GM18519 (cell line): ENCODE results near the gene PAK6.

ENCODE experiments used
- ATAC-seq: cut with Tn5 transposase; IDR thresholded peaks from one replicate; pipeline ENCODE4 v1.9.1; 2021; ENCODE audit warnings: mild to moderate bottlenecking, moderate library complexity; ENCODE audit not compliant: unreplicated experiment, low FRiP score

Gene PAK6

DNA sequence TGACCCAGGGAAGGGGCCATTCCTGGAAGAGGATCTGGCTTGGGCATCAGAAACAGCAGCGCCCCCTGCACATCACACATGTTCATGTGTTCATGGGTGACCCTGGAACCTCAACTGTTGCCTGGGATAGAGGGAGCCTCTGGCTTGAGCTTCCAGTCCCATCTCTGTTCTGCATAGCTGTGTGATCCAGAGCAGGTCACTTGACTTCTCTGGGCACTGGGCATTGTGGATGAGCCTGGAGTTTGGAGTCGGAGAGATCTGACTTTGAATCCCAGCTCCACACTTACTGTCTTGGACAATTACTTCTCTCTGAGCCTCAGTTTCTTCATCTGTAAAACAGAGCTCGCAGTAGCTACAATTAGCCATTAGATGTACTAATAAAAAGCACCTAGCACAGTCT is 15.6 kb downstream of the PAK6 start:
- no peak for ATAC-seq

DNA sequence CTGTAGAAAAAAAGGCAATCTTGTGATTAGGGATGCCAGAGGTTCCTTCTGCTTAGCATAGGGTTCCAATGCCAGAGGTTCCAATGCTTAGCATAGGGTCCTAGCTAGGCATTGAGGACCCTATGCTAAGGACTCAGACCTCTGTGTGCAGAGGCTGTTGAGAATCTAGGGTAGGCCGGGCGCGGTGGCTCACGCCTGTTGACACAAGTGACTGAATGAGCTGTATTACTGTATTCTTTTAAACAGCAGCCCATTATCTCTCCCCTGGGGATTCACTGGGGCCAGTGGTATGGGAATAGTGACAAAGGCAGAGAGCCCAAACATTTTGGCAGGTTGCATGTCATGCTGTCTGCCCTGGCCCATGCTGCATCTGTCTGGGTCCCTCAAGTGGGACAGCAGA is 16.2 kb downstream of the PAK6 start:
- no peak for ATAC-seq

DNA sequence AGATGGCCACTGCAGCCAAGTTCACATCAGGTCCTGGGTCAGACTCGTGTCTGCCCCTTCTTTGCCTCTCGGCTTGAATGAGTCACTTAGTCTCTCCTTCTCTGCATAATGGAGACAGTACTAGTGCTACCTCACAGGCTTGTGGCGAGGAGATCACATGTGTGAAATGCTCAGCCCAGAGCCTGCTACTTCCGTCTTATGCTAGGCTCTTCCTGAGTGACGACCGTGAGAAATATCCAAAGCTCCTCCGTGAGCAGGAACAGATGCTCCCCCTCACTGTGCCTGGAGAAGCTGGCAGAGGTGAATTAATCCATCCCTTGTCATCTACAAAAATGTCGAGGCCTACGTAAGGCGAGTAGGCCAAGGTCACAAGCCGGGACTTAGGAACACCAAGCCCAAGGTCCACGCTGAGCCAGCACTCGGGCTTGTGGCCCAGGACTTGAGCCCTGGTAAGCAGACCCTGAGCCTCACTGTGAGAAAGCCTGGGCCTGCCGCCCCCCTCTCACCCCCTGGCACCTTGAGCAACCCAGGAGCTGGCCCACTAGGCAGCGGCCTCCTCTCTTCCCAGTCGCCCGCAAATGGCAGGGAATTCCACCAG is 17.9 kb downstream of the PAK6 start:
- no peak for ATAC-seq

DNA sequence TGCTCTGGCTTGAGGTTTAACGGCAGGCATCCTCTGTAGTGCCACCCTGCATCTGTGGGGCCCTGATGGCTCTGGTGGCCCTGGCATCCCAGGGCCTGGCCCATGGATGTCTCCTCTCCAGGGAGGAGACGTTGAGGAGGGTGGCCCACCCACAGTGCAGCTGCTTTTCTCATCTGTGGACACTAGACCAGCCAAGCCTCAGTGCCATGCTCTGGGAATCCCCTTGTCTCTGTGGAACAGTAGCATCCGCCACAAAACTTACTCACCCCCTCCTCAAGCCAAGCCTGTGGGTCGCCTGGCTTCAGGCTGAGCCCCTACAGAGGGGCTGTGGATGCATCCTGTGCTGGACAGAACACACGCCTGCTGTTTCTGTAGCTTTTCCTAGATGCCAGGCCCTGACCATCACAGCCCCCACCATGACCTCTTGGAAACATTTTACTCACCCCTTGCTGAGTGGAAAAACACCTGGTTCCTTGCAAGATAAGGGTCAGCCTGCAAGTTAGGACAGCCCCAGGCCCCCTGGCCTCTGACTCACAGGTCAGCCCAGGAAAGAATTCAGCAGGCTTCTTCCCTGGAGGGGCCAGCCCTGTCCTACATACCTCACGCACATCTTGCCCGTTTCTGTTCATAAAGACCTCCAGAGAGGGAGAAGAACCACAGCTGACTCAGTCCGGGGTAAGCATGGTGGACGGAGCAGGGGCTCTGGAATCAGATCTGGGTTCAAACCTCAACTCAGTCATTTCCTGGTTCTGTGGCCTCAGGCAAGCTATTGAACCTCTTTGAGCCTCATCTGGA is 19.0 kb downstream of the PAK6 start:
- ATAC-seq = no peak

DNA sequence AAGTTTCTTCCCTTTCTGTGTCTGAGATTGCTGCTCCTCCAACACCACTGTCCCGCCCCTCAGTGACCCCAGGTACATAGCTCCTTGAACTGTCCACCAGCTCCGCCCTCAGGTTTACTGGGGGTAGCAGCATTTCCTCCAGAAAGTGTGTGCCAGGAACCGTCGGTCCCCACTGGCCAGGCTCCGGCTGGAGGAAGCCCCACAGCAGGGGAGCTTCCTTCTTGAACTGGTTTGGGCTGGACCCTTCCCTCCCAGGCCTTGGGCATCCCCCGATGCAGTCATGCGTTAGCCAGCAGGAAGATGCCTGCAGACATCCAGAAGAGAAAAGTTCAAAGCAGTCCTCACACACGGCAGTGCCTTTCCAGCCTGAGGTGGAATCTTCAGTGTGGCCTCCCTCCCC is 19.7 kb downstream of the PAK6 start:
- ATAC-seq = no peak

DNA sequence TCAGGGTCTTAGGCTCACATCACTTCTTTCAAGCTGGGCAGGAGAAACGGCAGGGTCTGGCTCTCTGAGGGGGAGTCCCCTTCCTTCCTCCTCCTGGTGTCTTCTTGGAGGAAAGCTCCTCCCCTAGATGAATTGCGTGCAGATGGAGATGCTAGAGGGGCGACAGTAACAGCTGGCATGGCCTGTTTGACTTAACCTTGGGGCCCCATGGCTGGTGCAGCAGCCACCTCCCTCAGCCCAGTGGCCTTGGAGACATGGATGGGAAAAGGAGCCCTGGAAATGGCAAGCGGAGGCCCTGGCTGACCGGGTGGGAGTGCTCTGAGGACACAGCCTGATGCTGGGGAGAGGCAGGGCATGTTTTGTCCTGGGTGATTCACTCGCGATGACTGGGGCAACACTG is 20.2 kb downstream of the PAK6 start:
- ATAC-seq = no peak

DNA sequence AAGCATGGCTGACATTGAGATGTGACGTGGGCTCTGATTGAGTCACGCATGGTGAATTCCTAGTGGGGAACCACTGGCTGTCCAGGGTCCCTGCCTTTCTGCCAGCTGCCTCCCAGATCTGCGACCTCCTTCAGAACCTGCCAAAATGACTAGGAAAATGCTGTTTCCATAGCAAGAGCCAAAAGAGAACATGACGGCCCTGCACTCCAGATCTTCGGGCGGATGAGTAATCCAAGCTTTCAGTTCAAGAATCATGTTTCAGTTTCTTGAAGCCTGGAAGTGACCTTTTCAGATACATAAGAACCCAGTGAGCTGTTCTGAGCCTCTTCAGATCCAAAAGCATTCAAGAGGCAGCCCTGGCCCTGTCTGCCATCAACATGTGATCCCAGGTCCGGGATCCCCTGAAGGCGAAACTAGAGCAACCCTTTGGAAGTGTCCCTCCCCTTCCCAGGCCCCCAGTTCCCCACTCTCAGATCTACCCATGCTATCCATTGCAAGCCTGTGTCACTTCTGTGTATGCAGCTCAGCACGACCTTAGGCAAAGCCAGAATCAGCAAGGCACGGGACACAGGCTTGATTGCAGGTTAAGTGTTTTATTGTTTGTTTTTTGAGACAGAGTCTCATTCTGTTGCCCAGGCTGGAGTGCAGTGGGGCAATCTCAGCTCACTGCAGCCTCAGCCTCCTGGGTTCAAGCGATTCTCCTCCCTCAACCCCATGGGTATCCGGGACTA is 24.3 kb downstream of the PAK6 start:
- ATAC-seq = no peak

DNA sequence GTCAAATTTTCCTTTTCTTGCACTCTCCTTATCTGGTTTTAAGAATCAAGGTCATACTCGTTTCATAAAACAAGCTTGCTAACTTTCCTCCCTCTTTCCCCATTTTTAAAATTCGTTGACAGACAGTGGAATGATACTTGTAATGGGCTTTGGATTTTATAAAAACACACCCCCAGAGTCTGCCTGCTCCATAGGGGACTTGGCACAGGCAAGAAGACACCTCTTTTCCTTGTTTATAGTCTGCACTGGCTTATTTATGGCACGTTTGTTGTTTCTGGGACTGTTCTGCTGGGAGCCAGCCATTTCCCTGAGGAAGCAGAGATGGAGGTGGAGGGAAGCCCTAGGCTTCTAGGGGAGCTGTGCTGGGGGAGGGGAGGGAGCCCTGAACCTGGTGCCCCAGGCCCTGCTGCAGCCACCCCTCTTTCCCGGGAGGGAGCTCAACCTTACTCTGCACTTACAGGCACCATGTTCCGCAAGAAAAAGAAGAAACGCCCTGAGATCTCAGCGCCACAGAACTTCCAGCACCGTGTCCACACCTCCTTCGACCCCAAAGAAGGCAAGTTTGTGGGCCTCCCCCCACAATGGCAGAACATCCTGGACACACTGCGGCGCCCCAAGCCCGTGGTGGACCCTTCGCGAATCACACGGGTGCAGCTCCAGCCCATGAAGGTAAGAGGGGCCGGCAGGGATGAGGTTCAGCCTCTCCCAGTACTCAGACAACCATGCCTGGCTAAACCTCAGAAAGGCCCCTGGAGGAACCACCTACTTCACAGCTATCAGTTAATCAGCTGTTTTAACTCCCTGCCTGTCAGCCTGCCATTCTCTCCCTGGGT is 25.7 kb downstream of the PAK6 start:
- no peak for ATAC-seq

DNA sequence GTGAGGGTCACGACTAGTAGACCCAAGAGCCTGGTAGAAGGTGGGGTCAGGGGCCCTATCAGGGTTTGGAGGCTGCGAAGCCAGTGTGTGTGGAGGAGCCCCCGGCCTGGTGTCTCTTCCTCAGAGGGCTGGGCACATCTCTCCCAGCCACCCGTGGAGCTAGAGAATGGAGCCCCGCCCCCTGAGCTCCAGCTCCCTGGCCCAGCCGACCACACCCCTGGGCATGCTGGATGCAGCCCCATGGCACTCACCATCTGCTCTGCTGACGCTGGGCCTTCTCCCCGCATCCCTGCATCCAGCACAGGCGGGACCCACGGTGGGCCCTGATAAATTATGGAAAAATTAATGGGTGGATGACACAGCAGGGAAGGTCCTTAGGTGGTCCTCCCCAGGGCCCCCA is 26.5 kb downstream of the PAK6 start:
- ATAC-seq = no peak

DNA sequence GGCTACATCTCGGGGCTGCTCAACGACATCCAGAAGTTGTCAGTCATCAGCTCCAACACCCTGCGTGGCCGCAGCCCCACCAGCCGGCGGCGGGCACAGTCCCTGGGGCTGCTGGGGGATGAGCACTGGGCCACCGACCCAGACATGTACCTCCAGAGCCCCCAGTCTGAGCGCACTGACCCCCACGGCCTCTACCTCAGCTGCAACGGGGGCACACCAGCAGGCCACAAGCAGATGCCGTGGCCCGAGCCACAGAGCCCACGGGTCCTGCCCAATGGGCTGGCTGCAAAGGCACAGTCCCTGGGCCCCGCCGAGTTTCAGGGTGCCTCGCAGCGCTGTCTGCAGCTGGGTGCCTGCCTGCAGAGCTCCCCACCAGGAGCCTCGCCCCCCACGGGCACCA is 27.0 kb downstream of the PAK6 start:
- ATAC-seq = no peak

DNA sequence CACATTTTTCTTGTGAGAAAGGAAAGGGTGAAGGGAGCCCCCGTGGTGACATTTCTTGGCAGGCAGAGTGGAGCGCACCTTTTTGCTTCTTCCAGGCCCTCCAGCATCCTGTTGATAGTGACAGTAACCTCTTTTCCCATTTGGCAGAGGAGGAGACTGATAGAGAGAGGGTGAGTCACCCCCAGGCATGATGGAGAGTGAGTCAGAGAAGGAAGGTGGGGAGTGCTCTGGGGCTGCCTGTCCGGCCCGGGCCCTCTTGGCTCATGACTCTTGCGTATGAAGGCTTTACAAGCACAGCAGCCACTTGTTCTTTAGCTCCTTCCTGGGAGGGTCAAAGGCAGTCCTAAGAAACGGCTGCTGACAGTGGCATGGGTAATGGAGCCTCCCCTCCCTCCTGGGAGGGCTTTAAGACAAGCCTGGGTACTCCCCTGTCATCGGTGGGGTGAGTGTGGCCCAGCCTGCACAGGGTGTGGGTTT is 28.0 kb downstream of the PAK6 start:
- no peak for ATAC-seq

DNA sequence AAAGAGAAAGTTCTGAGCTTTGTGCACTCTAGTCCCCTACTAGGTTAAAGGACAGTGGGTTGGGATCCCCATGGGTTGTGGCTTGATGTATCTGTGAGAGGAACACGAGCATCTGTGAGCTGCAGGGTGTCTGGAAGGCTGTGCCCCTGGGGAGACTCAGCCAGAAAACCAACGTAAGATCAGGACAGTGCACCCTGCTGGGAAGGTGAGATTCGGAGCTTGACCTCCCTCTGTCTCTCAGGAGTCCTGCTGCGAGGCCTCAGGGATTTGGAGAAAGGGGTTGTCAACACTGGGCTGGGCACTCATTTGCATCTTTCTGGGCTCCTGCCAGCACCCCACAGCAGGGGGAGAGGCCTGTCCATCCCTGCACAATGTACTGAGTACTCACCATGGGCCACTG is 28.8 kb downstream of the PAK6 start:
- no peak for ATAC-seq

DNA sequence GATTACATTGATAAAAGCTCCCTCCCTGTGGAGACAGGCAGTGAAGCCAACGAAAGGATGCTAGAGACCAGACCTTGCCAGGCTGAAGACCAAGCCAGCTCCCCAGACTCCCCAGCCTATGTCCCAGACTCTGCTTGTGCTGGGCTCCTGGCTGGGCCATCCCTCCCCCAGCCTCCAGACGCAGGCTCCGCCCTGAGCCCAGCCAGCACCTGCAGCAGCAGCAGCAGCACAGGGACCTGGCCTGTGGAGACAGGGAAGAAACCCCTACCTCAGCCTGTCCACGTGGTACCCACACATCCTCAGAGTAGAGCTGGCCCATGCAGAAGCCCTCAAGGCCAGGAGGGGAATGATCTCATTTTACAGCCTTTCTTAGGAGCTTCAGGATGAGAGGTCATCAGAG is 30.7 kb downstream of the PAK6 start:
- ATAC-seq = no peak

DNA sequence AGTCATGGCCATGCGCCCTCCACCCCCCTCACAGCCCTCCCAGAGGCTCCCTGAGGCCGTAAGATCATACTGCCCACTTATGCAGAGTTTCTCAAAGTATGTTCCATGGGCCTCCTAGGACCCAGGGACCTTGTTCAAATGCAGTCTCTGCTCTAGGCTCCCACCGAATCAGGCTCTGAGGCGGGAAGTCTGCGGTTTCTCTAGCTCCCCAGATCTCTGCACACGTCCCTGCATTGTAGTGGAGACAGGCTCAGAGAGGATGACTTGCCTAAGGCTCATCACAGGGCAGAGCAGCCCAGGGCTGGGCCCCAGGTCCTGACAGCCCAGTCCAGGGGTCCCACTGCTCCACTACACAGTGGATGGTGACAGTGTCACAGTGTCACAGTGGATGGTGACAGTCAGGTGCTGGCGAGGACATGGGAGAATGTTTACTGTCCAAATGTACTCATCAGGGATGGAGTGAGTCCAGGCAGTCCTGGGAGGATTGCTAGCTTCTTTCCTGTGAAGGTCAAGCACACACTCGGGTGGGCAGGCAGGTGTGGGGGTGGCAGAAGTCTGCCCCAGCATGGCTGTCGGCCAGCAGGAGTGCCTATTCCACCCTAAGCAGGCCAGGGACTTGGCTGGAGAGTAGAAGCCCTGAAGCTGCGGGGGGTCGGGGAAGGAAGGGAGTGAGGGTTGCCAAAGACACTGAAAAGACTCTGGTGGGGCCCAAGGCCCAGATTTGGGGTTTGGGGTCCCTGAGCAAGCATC is 31.6 kb downstream of the PAK6 start:
- no peak for ATAC-seq

DNA sequence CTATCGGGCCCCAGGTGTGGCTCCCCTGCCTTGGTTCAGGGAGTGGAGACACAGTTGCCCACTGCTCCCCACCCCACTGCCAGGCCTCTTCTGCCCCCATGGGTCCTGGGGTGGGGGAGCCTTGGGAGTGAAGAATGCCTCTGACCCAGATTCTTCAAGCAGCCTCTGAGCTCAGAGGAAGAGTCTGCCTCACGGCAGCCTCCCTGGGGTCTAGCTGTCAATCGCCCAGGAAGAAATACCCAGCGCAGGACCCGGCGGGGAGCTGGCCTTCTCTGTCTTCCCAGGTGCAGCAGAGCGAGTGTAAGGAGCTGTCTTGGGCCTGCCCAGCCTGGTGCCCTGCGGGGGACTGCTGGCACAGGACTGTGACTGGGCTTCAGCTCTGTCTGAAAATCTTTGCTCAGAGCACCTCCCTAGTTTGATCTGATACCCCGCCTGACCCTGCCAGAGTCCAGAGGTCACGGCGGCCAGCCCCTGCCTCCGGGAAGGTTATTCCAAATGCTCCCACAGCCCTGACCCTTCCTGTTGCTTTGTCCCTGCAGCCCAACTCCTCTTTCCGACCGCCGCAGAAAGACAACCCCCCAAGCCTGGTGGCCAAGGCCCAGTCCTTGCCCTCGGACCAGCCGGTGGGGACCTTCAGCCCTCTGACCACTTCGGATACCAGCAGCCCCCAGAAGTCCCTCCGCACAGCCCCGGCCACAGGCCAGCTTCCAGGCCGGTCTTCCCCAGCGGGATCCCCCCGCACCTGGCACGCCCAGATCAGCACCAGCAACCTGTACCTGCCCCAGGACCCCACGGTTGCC is 33.0 kb downstream of the PAK6 start:
- no peak for ATAC-seq

DNA sequence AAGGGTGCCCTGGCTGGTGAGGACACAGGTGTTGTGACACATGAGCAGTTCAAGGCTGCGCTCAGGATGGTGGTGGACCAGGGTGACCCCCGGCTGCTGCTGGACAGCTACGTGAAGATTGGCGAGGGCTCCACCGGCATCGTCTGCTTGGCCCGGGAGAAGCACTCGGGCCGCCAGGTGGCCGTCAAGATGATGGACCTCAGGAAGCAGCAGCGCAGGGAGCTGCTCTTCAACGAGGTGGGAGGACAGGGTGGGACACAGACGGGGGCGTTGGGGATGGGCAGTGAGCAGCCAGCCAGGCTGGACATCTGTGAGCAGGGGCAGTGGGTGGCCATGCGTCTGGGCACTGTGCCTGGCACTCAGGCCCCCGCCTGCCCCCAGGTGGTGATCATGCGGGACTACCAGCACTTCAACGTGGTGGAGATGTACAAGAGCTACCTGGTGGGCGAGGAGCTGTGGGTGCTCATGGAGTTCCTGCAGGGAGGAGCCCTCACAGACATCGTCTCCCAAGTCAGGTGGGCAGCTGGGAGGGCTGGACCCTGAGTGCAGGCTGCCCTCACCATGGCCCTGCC is 33.7 kb downstream of the PAK6 start:
- no peak for ATAC-seq

DNA sequence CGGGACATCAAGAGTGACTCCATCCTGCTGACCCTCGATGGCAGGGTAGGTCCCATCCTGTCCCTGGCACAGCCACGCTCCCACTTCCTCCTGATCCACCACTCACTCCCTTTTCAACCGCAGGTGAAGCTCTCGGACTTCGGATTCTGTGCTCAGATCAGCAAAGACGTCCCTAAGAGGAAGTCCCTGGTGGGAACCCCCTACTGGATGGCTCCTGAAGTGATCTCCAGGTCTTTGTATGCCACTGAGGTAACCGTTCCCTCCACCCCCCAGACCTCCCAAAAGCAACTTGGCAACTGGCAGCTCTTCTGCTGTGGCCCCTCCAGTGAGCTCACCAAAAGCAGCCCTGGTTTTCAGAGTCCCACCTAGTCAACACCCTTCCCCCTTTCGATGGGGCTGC is 34.6 kb downstream of the PAK6 start:
- ATAC-seq = no peak

DNA sequence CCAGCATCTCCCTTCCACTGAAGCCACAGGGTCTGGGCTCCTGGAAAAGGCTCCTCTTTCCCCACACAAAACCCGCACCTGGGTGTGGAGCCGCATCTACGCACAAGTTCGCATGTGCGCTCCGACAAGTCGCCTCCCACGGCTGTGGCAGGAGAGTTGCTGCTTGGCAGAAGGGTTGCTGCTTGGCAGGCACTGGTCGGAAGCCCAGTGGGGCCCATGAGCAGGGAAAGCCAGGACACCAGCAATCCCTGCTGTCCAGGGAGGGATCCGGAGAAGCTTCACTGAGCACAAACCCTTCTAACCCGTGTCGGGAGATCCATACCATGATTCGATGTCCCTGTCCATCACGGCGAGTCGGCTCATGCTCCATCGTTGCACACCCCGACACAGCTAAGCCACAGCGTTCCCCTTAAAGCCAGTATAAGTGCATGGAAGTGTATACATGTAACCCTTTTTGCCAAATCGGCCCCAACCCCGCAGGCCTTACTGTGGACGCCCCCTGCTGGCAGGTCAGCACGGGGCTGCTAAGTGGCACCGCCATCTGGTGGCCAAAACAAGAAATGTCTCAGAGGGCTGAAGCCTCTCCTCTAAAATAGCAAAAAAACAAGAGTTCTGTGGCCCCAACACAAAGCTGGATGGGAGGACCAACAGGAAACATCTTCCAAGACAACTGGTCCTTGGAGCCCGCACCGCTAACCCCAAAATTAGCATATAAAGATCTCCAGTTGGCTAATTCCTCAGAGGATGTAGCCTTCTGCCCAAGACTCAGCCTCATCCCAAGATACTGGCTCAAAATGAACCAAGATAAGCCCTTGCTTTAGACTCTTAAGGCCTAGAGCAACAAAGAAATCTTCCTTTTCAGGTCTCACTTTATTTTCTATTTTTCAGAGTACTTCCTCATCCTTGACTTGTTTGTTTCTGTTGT is 35.7 kb downstream of the PAK6 start:
- no peak for ATAC-seq
